Measurements from ENCODE around the gene RAPGEF6.
"Not testable (repeated sequence)": the region's sequence is repeated elsewhere in the genome, so short reads cannot be mapped to it uniquely, and the experiment has no call there.

The RAPGEF6 gene

GRCh38 chr5:131634996-131635683, at the start of gene RAPGEF6:
TSS of gene RAPGEF6 (minus strand) at chr5:131635229. CDS start at chr5:131635030, 199 bp downstream.
- DNase-seq = peak; percentile 98

- DNase-seq = no peak
Observed at GRCh38 chr5:131684595-131684994, 49.6 kb upstream of the RAPGEF6 start.

- no peak for DNase-seq
Observed at GRCh38 chr5:131684051-131684450, 49.0 kb upstream of the RAPGEF6 start.

- DNase-seq = no peak
Observed at GRCh38 chr5:131682826-131683225, 47.8 kb upstream of the RAPGEF6 start.

- no peak for DNase-seq
Observed at GRCh38 chr5:131682175-131682574, 47.1 kb upstream of the RAPGEF6 start.

- no peak for DNase-seq
Observed at GRCh38 chr5:131679911-131680310, 44.9 kb upstream of the RAPGEF6 start.

GRCh38 chr5:131678273-131678672, 43.2 kb upstream of the RAPGEF6 start:
- DNase-seq = not testable (repeated sequence)

GRCh38 chr5:131677115-131677514, 42.1 kb upstream of the RAPGEF6 start:
- DNase-seq = no peak

GRCh38 chr5:131672776-131673175, 37.7 kb upstream of the RAPGEF6 start:
- DNase-seq = no peak

GRCh38 chr5:131671994-131672655, 37.1 kb upstream of the RAPGEF6 start:
- no peak for DNase-seq

- no peak for DNase-seq
Observed at GRCh38 chr5:131671409-131671808, 36.4 kb upstream of the RAPGEF6 start.

- DNase-seq = no peak
Observed at GRCh38 chr5:131664929-131665328, 29.9 kb upstream of the RAPGEF6 start.

- no peak for DNase-seq
Observed at GRCh38 chr5:131661933-131662332, 26.9 kb upstream of the RAPGEF6 start.

GRCh38 chr5:131659841-131660240, 24.8 kb upstream of the RAPGEF6 start:
- DNase-seq = no peak

GRCh38 chr5:131659290-131659689, 24.3 kb upstream of the RAPGEF6 start:
- no peak for DNase-seq

- no peak for DNase-seq
Observed at GRCh38 chr5:131654776-131655175, 19.7 kb upstream of the RAPGEF6 start.

GRCh38 chr5:131654309-131654708, 19.3 kb upstream of the RAPGEF6 start:
- DNase-seq = no peak

- DNase-seq = no peak
Observed at GRCh38 chr5:131649161-131649560, 14.1 kb upstream of the RAPGEF6 start.

GRCh38 chr5:131647048-131647769, 12.2 kb upstream of the RAPGEF6 start:
- no peak for DNase-seq

GRCh38 chr5:131644822-131645221, 9.8 kb upstream of the RAPGEF6 start:
- DNase-seq = no peak

- DNase-seq = no peak
Observed at GRCh38 chr5:131644370-131644769, 9.3 kb upstream of the RAPGEF6 start.

GRCh38 chr5:131641494-131641893, 6.5 kb upstream of the RAPGEF6 start:
- DNase-seq = no peak

GRCh38 chr5:131640043-131640856, 5.2 kb upstream of the RAPGEF6 start:
- no peak for DNase-seq

Data from NCI-H526 (cell line).